Pons (tissue), 1 donor: Measurements from ENCODE around the gene NLRC5.
"Not testable (repeated sequence)": the region's sequence is repeated elsewhere in the genome, so short reads cannot be mapped to it uniquely, and the experiment has no call there.

Experiments used
- DNase-seq: peaks from one replicate; pipeline ENCODE4 v3.0.0-alpha.2; 2016; ENCODE audit warnings: low spot score

The NLRC5 gene

DNA sequence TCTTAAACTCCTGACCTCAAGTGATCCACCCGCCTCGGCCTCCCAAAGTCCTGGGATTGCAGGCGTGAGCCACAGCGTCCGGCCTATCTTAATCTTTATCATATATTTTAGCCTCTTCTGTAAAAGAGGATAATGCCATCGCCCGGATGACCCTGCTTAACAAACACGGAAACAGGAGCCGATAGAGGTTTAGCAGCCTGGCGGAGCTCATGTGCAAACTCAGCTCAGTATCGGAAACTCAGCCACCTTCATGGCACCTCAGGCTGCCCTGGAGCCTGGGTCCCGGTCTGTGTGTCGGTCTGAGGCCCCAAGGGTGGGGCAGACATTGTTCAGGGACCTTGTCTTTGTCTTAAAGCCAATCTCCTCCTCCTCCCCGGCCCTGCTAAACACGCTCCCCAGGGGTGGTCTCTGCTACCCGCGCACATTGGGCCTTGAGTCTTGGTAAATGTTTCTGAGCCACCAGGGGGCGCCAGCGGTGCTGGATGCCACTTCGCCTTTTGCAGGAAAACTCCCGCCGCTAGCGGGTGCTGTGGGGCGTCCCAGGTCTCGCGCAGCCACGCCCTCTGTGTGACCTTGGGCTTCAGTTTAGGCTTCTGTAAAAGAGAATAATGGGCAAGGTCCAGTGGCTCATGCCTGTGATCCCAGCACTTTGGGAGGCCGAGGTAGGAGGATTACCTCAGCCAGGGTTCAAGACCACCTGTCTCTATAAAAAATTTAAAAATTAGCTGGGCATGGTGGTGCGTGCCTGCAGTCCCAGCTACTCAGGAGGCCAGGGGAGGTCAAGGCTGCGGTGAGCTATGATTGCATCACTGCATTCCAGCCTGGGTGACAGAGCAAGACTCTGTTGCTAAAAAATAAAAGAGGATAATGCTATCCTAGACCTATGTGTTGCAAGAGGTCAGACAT is 24.9 kb upstream of the NLRC5 start:
- DNase-seq: peak; percentile 77

DNA sequence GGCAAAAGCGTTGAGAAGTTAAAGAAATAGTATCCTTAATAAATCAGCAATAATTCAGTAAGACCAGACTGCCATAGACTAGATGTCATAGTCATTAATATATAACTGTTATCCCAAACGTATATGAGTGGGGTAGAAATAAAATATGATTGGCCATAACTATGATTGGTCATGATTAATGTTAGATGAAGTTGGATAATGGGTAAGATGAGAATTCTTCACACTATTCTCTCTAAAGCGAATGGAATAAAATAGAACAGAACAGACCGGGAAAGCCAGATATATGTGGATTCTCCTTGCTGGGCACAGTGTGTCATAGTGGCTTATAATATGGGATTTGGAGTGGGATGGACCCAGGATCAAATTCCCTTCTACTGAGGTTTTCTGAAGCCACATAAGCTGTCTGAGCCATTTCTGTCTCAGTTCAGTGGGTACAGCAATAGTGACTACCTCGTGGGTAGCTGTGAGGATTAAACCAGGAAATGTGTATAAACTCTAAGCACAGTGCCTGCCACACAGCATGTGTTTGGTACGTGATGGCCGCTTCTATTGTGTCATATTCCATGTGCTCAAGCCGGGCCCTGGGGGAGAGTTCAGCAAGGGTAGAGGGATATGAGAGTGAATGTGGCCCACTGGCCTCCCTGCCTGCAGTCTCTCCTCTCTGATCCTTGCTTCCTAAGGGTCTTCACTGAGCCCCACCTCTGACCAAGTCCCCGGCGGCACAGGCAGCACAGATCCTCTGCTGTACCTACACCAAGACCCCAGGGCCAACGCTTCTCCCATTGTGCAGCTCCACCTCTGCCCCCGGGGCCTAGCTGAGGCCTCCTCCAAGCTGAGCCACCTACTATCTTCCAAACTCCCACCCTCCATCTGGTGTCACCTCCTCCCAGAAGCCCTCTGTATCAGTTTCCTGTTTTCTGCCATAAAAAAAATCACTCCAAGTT is 23.9 kb upstream of the NLRC5 start:
- DNase-seq: peak; percentile 76

DNA sequence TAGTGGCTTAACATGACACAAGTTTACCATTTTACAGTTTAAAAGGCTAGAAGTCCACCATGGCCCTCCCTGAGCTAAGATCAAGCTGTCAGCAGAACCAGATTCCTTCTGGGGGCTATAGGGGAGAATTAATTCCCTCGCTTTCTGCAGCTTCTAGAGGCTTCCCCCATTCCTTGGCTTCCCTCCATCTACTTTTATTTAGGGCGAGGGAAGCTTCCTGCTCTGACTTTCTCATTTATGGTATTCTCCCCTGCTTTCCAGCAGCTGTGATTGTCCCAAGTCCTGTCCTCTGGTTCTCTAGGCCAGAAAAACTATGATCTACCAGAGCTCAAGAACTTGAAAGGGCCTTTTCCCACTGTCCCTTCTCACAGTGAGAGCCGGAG is 23.3 kb upstream of the NLRC5 start:
- no peak for DNase-seq

DNA sequence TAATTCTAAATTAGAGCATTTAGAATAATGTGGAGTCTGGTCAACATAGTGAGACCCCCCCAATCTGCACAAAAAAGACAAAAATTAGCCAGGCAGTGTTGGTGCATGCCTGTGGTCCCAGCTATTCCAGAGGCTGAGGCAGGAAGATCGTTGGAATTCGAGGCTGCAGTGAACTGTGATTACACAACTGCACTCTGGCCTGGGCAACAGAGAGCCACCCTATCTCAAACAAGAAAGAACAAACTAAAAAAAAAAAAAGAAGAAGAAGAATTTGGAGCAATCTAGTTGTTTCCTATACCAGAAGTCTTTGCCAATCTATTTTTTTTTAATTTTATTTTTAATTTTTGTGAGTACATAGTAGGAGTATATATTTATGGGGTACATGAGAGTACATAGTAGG is 21.6 kb upstream of the NLRC5 start:
- no peak for DNase-seq

DNA sequence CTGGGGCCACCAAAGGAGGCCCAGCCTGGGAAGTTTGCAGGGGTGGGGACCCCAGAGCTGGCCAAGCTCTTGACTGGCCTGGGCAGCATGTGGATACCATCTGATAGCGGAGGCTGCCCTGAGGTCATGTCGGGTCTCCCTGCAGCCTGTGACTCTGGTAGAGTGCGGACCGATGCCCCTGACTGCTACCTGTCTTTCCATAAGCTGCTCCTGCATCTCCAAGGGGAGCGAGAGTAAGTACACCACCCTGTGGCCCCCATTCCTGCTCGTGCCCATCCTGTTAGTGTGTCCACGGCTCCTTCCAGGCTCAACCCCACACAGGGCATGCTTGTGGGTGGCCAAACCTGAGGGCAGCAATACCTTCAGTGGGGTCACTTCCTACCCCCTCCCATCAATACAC is 19.6 kb upstream of the NLRC5 start:
- DNase-seq: no peak

DNA sequence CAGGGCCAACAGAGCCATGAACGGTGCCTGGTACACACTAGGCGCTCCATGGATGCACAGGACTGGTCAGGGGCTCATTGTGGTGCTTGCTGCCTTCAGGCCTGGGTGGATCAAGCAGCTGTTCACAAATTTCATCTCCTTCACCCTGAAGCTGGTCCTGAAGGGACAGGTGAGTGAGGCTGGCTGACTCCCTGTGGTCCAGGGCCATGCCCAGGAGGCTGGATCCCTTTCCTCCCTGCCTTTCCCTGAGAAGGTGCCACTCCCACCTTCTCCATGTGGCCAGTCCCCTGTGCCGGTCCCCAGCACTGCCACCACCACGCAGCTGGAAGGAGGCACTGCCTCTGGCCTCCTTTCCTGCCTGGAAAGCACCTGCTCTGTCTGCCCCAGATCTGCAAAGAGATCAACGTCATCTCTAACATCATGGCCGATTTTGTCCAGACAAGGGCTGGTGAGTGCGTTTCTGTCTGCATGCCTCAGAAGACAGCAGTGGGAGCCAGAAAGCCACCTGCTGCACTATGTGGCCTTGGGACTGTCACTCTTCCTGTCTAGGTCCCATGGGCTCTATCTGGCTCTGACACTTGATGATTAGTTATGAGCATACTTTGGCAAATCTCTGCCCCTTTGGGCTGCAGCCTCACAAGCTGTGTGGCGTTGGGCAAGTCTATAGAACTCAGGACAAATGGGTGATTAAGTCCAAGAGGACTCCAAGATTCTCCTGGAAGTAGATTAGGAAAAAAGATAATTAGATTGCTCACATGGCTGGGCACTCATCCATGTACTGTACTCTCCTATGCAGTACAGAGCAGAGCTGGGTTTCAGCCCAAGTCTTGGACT is 18.2 kb upstream of the NLRC5 start:
- no peak for DNase-seq

DNA sequence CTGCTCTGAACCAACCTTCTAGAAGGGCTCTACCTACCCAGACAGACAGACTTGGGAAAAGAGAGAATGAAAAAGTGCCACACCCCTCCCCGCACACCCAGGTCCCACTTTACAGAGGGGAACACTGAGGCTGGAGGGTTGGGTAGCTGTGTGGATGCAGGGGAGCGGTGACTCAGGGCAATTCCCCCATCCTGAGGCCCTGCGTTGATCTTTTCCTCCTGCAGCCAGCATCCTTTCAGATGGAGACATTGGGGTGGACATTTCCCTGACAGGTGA is 17.7 kb upstream of the NLRC5 start:
- DNase-seq: no peak

DNA sequence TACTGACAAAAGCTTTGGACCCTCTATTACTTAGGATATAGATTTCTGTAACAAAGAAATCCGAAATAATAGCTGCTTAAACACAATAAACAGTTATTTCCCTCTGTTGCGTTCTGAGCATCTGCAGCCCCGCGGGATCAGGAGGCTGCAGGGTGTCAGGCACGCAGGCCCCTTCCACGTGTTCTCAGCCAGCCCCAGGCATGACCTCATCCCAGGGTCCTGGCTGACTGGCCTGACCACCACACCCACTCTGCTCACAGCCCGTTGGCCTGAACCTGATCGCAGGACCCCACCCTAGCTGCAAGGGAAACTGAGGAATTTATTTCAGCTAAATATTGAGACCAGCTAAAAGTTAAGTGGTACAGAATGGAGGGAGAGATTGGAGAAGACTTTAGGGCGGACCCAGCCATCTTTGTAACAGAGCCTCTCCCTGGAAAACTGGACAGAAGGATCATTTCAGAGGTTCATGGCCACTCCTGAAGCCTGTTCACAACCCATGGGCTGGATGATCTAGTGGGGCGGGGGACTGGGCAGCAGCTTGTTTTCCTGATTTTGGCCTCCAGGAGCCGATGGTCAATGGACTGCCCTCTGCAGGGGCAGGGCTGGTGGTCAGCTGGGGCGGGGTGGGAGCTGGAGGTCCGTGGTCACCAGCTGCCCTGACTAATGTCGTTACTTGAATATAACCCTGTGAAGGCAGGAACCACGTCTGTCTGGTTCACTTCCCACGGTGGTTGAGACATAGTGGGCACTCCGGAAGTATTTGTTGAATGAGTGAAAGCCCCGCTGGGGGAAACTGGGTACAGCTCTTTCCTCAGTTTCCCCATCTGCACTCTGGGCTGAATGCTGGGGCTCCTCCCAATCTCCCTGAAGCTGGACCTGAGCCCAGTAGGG is 16.7 kb upstream of the NLRC5 start:
- DNase-seq: no peak

DNA sequence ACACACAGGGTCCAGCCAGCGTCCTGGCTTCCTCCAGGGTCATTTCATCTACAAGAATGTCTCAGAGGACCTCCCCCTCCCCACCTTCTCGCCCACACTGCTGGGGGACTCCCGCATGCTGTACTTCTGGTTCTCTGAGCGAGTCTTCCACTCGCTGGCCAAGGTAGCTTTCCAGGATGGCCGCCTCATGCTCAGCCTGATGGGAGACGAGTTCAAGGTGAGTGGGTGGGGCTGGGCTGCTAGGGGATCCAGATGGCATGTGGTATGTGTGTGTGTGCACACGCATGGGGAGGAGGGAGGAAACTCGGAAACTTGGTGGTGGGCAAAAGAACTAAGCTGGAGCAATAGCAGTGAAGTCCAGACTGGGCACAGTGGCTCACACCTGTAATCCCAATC is 16.1 kb upstream of the NLRC5 start:
- DNase-seq: no peak

DNA sequence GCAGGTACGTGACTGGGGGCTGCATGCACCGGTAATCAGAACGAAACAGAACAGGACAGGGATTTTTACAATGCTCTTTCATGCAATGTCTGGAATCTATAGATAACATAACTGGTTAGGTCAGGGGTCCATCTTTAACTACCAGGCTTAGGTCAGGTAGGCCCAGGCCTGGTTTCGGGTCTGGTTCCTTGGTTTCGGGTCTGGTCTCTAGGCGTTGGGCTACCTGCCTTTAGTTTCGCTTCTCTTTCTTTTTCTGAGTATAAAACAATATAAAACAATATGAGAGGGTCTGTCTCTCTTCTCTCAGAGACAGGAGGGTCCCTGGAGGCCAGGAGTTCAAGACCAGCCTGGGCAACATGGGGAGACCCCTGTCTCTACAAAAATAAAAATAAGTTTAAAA is 15.5 kb upstream of the NLRC5 start:
- not testable (repeated sequence) for DNase-seq

DNA sequence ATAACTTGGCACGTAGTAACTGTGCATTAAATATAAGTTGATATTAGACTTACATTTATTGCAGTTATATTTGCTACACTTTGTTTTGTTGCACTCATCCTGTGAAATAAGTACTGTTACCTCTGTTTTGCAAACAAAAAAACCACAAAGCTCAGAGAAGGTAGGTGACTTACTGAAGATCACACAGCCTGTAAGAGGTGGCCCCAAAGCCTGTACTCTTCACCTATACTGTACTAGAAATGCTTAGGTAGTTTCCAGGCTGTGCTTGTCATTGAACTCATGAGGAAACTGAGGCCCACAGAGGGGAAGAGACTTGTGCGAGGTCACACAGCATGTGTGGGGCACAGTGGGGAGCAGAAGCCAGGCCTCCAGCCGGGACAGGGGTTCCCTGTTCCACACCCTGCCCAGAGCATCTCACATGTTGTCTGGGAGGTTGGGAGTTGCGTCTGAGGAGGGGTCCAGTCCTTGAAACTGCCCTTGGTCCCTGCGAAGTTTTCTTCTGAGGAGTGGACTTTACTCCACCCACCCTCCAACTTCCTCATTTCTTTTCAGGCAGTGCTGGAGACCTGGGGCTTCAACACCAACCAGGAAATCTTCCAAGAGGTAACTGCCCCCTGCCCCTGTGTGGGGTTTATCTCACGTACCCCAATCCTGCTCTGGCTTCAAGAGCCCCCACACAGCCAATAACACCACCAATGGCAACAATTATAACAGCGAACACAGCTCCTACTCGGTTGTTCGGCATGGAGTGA is 14.6 kb upstream of the NLRC5 start:
- DNase-seq: no peak

DNA sequence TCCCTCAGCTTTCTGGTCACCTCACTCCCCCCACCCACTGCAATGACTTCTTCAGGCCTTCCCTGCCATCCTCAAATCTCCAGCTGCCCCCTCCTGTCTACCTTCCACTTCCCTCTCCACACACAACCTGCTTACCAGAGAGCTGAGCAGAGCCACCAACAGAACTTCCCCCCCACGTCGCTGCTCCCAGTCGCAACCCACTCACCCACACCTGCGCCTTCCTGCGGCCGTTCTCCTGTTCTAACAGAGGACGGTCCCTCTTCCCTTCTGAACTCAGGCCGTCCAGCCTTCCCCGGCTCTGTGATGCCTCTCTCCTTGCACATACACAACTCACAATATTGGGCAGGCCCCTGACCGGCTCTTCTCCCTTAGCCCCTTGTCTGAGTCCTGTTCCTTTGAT is 13.6 kb upstream of the NLRC5 start:
- DNase-seq: no peak

DNA sequence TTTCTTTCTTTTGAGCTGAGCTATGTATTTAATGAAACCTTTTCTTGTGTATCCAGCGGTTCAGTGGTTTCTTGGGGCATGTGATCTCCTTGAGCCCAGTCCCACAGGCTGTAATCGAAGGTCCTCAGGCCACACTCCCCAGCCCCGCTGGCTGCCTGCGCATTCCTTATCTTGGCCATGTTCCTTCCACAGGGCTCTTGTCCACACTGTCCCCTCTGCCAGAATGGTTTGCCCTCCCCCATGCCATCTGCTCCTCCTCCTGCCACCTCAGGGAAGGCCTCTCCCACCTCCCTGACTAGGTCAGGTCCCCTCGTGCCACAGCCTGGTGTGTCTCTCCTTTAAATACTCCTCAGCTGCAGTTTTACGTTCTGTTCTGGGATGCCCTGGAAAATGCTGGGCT is 12.1 kb upstream of the NLRC5 start:
- no peak for DNase-seq

DNA sequence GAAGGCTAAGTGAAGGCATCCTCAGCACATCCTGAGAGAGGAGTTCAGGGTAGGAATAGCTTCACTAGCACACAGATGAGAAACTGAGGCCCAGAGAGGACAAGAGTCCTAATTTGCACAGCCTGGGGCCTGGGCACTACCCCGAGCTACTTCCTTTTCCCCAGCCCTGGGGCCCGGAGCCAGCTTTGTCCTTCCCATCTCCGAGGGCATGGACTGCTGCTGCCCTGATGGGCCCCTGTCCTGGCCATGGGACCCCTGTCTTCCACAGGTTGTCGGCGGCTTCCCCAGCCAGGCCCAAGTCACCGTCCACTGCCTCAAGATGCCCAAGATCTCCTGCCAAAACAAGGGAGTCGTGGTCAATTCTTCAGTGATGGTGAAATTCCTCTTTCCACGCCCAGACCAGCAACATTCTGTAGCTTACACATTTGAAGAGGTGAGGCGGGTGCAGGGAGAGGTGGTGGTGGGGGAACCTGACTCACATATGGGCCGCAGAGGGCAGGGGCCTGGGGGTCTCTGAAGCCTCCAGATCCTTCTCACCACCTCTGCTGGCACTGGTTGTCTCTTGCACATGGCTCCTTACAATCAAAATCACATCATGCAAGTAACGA is 11.4 kb upstream of the NLRC5 start:
- DNase-seq: no peak

DNA sequence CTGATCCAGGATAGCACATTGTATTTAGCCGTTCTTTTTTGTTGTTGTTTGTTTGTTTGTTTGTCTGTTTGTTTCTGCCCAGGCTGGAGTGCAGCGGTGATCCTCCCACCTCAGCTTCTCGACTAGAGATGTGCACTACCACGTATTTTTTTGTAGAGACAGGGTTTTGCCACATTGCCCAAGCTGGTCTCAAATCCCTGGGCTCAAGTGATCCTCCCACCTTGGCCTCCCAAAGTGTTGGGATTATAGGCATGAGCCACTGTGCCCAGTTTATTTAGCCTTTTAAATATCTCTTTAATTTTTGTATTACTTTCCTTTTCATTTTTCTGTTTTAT is 9.2 kb upstream of the NLRC5 start:
- no peak for DNase-seq

DNA sequence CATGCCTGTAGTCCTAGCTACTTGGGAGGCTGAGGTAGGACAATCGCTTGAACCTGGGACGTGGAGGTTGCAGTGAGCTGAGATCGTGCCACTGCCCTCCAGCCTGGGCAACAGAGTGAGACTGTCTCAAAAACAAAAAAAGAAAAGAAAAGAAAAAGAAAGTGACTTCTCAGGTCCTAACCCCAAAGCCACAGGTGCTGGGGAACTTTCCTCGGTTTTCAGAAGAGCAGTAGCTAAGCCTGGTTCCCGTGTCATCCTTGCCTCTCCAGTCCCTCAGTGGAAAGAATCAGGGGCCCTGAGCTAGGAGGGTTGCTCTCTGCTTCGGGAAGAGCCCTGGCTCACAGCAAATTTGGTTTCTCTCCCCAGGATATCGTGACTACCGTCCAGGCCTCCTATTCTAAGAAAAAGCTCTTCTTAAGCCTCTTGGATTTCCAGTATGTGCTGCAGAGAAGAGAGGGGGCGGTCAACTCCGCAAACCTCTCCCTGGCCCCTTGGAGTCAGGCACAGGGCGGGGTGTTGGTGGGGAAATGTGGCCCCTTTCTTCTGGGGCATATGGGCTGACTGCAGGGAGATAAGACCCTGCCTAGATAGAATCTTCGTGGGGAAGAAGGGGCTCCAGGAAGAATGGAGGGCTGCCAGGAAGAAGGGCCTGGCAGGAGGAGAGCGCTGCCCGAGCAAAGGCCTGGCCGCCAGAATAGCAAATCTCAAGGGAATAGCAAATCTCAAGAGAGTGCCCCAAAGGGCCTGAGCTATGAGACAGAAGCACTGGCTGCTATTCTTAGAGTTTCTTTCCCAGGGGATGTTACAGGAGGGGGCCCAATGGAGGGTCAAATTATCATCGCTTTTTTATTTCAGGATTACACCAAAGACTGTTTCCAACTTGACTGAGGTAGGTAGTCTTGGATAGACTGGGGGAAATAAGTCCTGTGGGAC is 8.3 kb upstream of the NLRC5 start:
- DNase-seq: no peak

DNA sequence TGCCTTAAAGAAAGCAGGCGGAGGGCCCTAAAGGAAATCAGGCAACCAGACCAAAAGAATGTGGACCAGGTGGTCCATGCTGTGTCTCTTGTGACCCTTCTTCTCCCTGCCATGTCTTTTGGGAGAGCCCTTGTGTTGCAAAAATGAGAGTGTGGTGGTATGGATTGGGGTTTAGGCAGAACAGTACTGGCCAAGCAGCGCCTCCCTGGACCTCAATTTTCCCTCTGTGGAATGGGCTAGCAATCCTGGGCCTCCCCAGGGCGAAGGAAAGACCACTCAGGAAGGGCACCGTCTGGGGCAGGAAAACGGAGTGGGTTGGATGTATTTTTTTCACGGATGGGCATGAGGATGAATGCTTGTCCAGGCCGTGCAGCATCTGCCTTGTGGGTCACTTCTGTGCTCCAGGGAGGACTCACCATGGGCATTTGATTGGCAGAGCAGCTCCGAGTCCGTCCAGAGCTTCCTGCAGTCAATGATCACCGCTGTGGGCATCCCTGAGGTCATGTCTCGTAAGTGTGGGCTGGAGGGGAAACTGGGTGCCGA is 7.6 kb upstream of the NLRC5 start:
- DNase-seq: no peak

DNA sequence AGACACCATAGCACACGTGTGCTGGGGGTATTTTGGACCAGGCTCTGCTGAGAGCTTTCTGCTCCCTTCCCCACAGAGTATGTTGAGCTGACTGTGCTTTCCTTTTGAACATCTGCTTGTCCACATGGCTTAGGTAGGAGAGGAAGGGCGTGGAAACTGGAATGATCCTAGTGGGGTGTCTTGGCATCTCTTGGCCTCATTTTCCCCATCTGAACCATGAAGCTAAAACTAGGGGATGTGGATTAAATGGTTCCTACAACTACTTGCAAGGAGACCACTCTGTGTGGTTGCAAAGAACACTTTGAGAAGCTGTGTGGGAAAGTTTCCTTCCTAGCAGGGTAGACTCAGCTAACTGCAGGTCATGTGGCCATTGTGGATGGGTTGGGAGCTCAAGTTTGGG is 6.7 kb upstream of the NLRC5 start:
- DNase-seq: no peak

DNA sequence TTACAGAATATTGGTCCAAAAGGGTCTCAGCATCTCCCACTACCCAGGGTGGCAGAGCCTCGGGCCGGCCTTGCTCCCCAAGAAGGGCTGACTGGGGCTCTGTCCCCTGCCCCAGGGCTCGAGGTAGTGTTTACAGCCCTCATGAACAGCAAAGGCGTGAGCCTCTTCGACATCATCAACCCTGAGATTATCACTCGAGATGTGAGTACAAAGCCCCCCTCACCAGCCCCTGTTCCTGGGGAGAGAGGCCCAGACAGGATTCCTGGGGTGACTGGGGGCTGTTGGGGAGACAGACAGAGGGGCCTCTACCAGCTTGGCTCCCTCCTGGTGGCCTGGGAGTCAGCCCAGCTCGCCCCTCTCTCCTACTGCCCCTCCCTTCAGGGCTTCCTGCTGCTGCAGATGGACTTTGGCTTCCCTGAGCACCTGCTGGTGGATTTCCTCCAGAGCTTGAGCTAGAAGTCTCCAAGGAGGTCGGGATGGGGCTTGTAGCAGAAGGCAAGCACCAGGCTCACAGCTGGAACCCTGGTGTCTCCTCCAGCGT is 6.1 kb upstream of the NLRC5 start:
- DNase-seq: no peak
